SK-N-SH (cell line): ENCODE results near the gene KMT2E. TPM values are rescaled to one million over a fixed set of nuclear protein-coding genes. Genes with fewer than 3 reads are reported as not detected.

Experiments used
- CTCF ChIA-PET: fragments of 300-600, 350-600 bp; formaldehyde crosslinking; extraction: SDS; loops from one replicate; lab custom pipeline; 2021; lab: Yijun Ruan, JAX
- POLR2A ChIA-PET: fragments of 350-600 bp; sonication (Branson Sonifier 250); formaldehyde crosslinking; extraction: SDS; loops from one replicate; lab custom pipeline; 2020; ENCODE audit warnings: antibody characterized with exemption, inconsistent platforms; lab: Yijun Ruan, JAX
- DNase-seq: peaks from one replicate; pipeline ENCODE4 v3.0.0; 2012
- H2AFZ ChIP-seq: fragments of 200-600 bp; sonication (generic); 2 replicates; pipeline ENCODE4 v1.8.1; 2016; ENCODE audit warnings: antibody characterized with exemption, mild to moderate bottlenecking, low read depth
- H3F3A ChIP-seq: fragments of 200-600 bp; sonication (generic); replicated peaks from 2 replicates; pipeline ENCODE3; 2016; ENCODE audit warnings: antibody characterized with exemption, mild to moderate bottlenecking; ENCODE audit not compliant: insufficient read depth
- H3K27ac ChIP-seq, 2 experiments: fragments of 200-500 bp in 1 of 2; fragments of 200-600 bp in 1 of 2; sonication (Bioruptor generic) in 1 of 2; sonication (generic), shearing (Covaris generic) in 1 of 2; 2 replicates each; pipeline versions ENCODE4 v1.5.1 to v1.6.1; 2014 to 2016; ENCODE audit warnings: low read depth in 2 of 2, inconsistent platforms in 1 of 2, low read length in 1 of 2, mild to moderate bottlenecking in 1 of 2, mixed read lengths in 1 of 2
- H3K27me3 ChIP-seq: fragments of 200-600 bp; sonication (generic), shearing (Covaris generic); 2 replicates; pipeline ENCODE4 v1.6.1; 2016; ENCODE audit warnings: mixed run types; ENCODE audit not compliant: insufficient read depth
- H3K36me3 ChIP-seq, 2 experiments: fragments of 200-500 bp in 1 of 2; fragments of 200-600 bp in 1 of 2; sonication (Bioruptor generic) in 1 of 2; sonication (generic) in 1 of 2; replicated peaks in 1 of 2; 2 replicates each; pipeline versions ENCODE3 to v1.5.1; 2014 to 2016; ENCODE audit warnings: low read length in 1 of 2, mild to moderate bottlenecking in 1 of 2; ENCODE audit not compliant: insufficient read depth in 2 of 2, control insufficient read depth in 1 of 2
- H3K4me1 ChIP-seq, 2 experiments: fragments of 200-500 bp in 1 of 2; fragments of 200-600 bp in 1 of 2; sonication (Bioruptor generic) in 1 of 2; sonication (generic), shearing (Covaris generic) in 1 of 2; 2 replicates each; pipeline versions ENCODE4 v1.5.1 to v1.6.1; 2014 to 2016; ENCODE audit warnings: low read depth in 1 of 2, low read length in 1 of 2, mixed run types in 1 of 2; ENCODE audit not compliant: insufficient read depth in 2 of 2, control insufficient read depth in 1 of 2
- H3K4me2 ChIP-seq: fragments of 200-600 bp; sonication (generic), shearing (Covaris generic); 2 replicates; pipeline ENCODE4 v1.6.1; 2017; ENCODE audit warnings: mixed run types
- H3K4me3 ChIP-seq, 2 experiments: fragments of 200-500 bp in 1 of 2; fragments of 200-600 bp in 1 of 2; sonication (Bioruptor generic) in 1 of 2; sonication (generic), shearing (Covaris generic) in 1 of 2; 2 replicates each; pipeline versions ENCODE4 v1.5.1 to v1.8.1; 2014 to 2016; ENCODE audit warnings: low read depth in 2 of 2, inconsistent platforms in 1 of 2, low read length in 1 of 2, mild to moderate bottlenecking in 1 of 2, mixed read lengths in 1 of 2, moderate library complexity in 1 of 2
- H3K79me2 ChIP-seq: fragments of 200-600 bp; sonication (generic); 2 replicates; pipeline ENCODE4 v1.8.1; 2017; ENCODE audit warnings: mild to moderate bottlenecking; ENCODE audit not compliant: insufficient read depth
- H3K9ac ChIP-seq: fragments of 200-600 bp; sonication (generic); 2 replicates; pipeline ENCODE4 v1.6.1; 2017; ENCODE audit warnings: mixed run types
- H3K9me2 ChIP-seq: fragments of 200-600 bp; sonication (generic); 2 replicates; pipeline ENCODE4 v1.6.1; 2017; ENCODE audit warnings: mixed run types
- H3K9me3 ChIP-seq: fragments of 200-600 bp; sonication (generic); 2 replicates; pipeline ENCODE4 v1.6.1; 2017; ENCODE audit warnings: mixed run types, mild to moderate bottlenecking, moderate library complexity
- H4K20me1 ChIP-seq: fragments of 200-600 bp; sonication (generic); 2 replicates; pipeline ENCODE4 v1.6.1; 2017; ENCODE audit warnings: mild to moderate bottlenecking, mixed run types; ENCODE audit not compliant: insufficient read depth
- CTCF ChIP-seq: fragments of 200-600 bp; sonication (generic); IDR thresholded peaks from 2 replicates; pipeline ENCODE4 v1.6.1; 2017; ENCODE audit warnings: antibody characterized with exemption, mild to moderate bottlenecking, moderate library complexity
- ELF1 ChIP-seq: IDR thresholded peaks from 2 replicates; pipeline ENCODE4 v1.4.0; 2012
- FOXJ3 ChIP-seq: sonication (generic); formaldehyde crosslinking; IDR thresholded peaks from 2 replicates; pipeline ENCODE4 v1.5.1; 2020; ENCODE audit warnings: mild to moderate bottlenecking, missing genetic modification reagents
- GATA2 ChIP-seq: sonication (generic); formaldehyde crosslinking; IDR thresholded peaks from 2 replicates; pipeline ENCODE4 v1.5.0; 2020; ENCODE audit warnings: mild to moderate bottlenecking, missing genetic modification reagents
- IRF3 ChIP-seq: fragments of 150-350 bp; IDR thresholded peaks from 2 replicates; pipeline ENCODE4 v1.6.1; 2016; ENCODE audit warnings: mild to moderate bottlenecking, low read depth, low read length
- MXI1 ChIP-seq: IDR thresholded peaks from 2 replicates; pipeline ENCODE4 v1.6.1; 2012; ENCODE audit warnings: mild to moderate bottlenecking, low read depth, low read length, improper control_type of control experiment
- POLR2AphosphoS5 ChIP-seq: IDR thresholded peaks from 2 replicates; pipeline ENCODE4 v1.6.1; 2012; ENCODE audit warnings: low read depth, low read length
- RCOR1 ChIP-seq: fragments of 150-350 bp; IDR thresholded peaks from 2 replicates; pipeline ENCODE4 v1.6.1; 2017; ENCODE audit warnings: antibody characterized with exemption, low read length
- REST ChIP-seq: IDR thresholded peaks from 2 replicates; pipeline ENCODE4 v1.6.1; 2012; ENCODE audit warnings: mild to moderate bottlenecking, low read depth, low read length, moderate library complexity
- TEAD4 ChIP-seq: IDR thresholded peaks from 2 replicates; pipeline ENCODE4 v1.4.0; 2012; ENCODE audit warnings: mild to moderate bottlenecking, borderline replicate concordance; ENCODE audit not compliant: insufficient read depth
- YY1 ChIP-seq: IDR thresholded peaks from 2 replicates; pipeline ENCODE4 v1.4.0; 2012; ENCODE audit warnings: low read depth, mild to moderate bottlenecking
- WGBS: methylation state at CpG from one replicate; pipeline ENCODE4 v1.1.6; 2017; ENCODE audit warnings: low lambda C conversion rate; 5-methylcytosine and 5-hydroxymethylcytosine counted together
- polyA plus RNA-seq, 3 experiments: library from polyadenylated mRNA; depleted of rRNA; stranded (reverse); fragments of >200 nt; gene quantifications; 2 replicates each; pipeline ENCODE4 v1.2.3, GENCODE V29; 2012

The KMT2E gene
- polyA plus RNA-seq, 1 of the 3 experiments (the other 2 are of a cell fraction), result 6.4 TPM

- ChIA-PET POLR2A (no interaction called here), CTCF (interaction anchor here (1.0 kb wide), 1 partner anchor 41 kb away, joined by 3 read pairs; no protein-coding TSS in a partner anchor)
- no peak overlapping the region for H3K4me2 ChIP-seq
- peaks cover 36 to 42% of the 10 kb centered on the region in 2 experiments; a peak in 3 of 4 replicates for H3K4me1 ChIP-seq
- peaks cover 5 to 9% of the 10 kb centered on the region in 2 experiments for H3K36me3 ChIP-seq
- H3K27me3 ChIP-seq, result no peaks in the 10 kb centered on the region
- 95% methylated on average over 4 of the region's 4 CpGs for WGBS
- H2AFZ ChIP-seq, result no peak overlapping the region
- H3K9ac ChIP-seq, result no peak overlapping the region
- peaks cover 100% of the 10 kb centered on the region for H4K20me1 ChIP-seq
- H3K9me2 ChIP-seq, result no peaks in the 10 kb centered on the region
- no peak overlapping the region for H3K27ac ChIP-seq
- TF ChIP-seq RCOR1, result no peak
- TF ChIP-seq FOXJ3, result no peak
- no peak for TF ChIP-seq REST
- TF ChIP-seq ELF1, result no peak
- TF ChIP-seq CTCF, result no peak
- no peak for TF ChIP-seq YY1
- TF ChIP-seq TEAD4, result no peak
- no peak for TF ChIP-seq POLR2AphosphoS5
- TF ChIP-seq MXI1, result no peak
- TF ChIP-seq GATA2 (CRISPR knock-in tag), result no peak
- no peak for TF ChIP-seq IRF3
- H3K9me3 ChIP-seq, result no peaks in the 10 kb centered on the region
- H3F3A ChIP-seq, result peaks cover 17% of the 10 kb centered on the region
- H3K79me2 ChIP-seq, result peaks cover 100% of the 10 kb centered on the region
- no peak overlapping the region for H3K4me3 ChIP-seq
- no peak for DNase-seq
Measured at GRCh38 chr7:105022458-105022857, 8.5 kb downstream of the KMT2E start.
